Loucy (cell line): Measurements from ENCODE around the gene PUS10.

Experiments
- H2AFZ ChIP-seq: fragments of 200-600 bp; sonication (generic); 2 replicates; pipeline ENCODE4 v1.6.0; 2016; ENCODE audit warnings: antibody characterized with exemption, mild to moderate bottlenecking, low read length, moderate library complexity
- H3F3A ChIP-seq: fragments of 200-600 bp; 2 replicates; pipeline ENCODE4 v1.6.0; 2016; ENCODE audit warnings: antibody characterized with exemption, low read depth, mild to moderate bottlenecking
- H3K27me3 ChIP-seq: fragments of 200-600 bp; sonication (generic); 2 replicates; pipeline ENCODE4 v1.6.1; 2014; ENCODE audit warnings: low read length, mild to moderate bottlenecking; ENCODE audit not compliant: insufficient read depth, poor library complexity, severe bottlenecking
- H3K36me3 ChIP-seq: fragments of 200-600 bp; sonication (generic); 2 replicates; pipeline ENCODE4 v1.6.1; 2016; ENCODE audit warnings: low read length; ENCODE audit not compliant: insufficient read depth
- H3K4me1 ChIP-seq: fragments of 200-600 bp; sonication (generic); 2 replicates; pipeline ENCODE4 v1.5.1; 2014; ENCODE audit warnings: low read length, mild to moderate bottlenecking; ENCODE audit not compliant: insufficient read depth, poor library complexity, severe bottlenecking
- H3K4me2 ChIP-seq: fragments of 200-600 bp; sonication (generic); 2 replicates; pipeline ENCODE4 v1.6.0; 2014; ENCODE audit warnings: antibody characterized with exemption, low read length, low read depth, mild to moderate bottlenecking; ENCODE audit not compliant: poor library complexity, severe bottlenecking
- H3K4me3 ChIP-seq: fragments of 200-600 bp; sonication (generic); 2 replicates; pipeline ENCODE4 v1.5.1; 2014; ENCODE audit warnings: low read length, mild to moderate bottlenecking, mixed read lengths; ENCODE audit not compliant: poor library complexity, severe bottlenecking
- H3K79me2 ChIP-seq: fragments of 200-600 bp; sonication (generic); 2 replicates; pipeline ENCODE4 v1.6.1; 2014; ENCODE audit warnings: low read length; ENCODE audit not compliant: insufficient read depth
- H3K9ac ChIP-seq: fragments of 200-600 bp; sonication (generic); 2 replicates; pipeline ENCODE4 v1.6.0; 2014; ENCODE audit warnings: mild to moderate bottlenecking, low read depth, low read length, moderate library complexity; ENCODE audit not compliant: poor library complexity, severe bottlenecking
- H3K9me2 ChIP-seq: fragments of 200-600 bp; sonication (generic); replicated peaks from 2 replicates; pipeline ENCODE4 v1.6.1; 2016; ENCODE audit warnings: low read depth, low read length, mixed read lengths
- H3K9me3 ChIP-seq: fragments of 200-600 bp; sonication (generic); 2 replicates; pipeline ENCODE4 v1.6.1; 2014; ENCODE audit warnings: mild to moderate bottlenecking, antibody characterized with exemption, low read length, low read depth; ENCODE audit not compliant: insufficient read depth
- H4K20me1 ChIP-seq: fragments of 200-600 bp; sonication (generic); 2 replicates; pipeline ENCODE4 v1.6.0; 2014; ENCODE audit warnings: antibody characterized with exemption, low read length, mild to moderate bottlenecking; ENCODE audit not compliant: insufficient read depth, poor library complexity, severe bottlenecking
- EZH2phosphoT487 ChIP-seq: fragments of 200-600 bp; IDR thresholded peaks from 2 replicates; pipeline ENCODE4 v1.6.1; 2018; ENCODE audit warnings: antibody characterized with exemption, mild to moderate bottlenecking, moderate library complexity, borderline replicate concordance
- TF ChIP-seq, protein P1 (sequence below): fragments of 200-600 bp; sonication (generic); conservative IDR thresholded peaks from 2 replicates; pipeline ENCODE4 v1.5.1; 2014; ENCODE audit warnings: mild to moderate bottlenecking, antibody characterized with exemption, low read length

Gene PUS10

DNA sequence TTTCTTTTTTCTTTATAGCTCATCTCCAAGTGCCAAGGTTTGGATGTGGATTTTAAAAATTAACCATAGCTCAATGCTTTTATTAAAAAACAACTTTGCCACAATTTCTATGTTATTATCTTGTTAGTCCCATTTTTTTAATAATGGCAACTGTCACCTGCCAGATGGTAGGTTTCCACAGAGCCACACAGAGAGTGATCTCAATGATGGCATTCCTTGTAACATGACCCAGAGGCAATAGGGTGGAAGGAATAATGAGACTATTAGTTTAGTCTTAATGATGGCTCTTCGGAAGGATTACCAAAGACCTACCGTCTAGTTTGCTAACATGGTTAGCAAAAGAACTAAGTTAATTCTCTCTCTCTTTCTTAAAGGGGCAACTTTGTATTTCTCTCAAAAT, 72.7 kb downstream of the PUS10 start:
- Histone ChIP-seq H3K36me3 (no peaks in the 10 kb centered on the region), H3K79me2 (no peaks in the 10 kb centered on the region), H4K20me1 (no peaks in the 10 kb centered on the region), H3K9me3 (no peaks in the 10 kb centered on the region), H3K4me2 (no peak overlapping the region), H3K27me3 (no peaks in the 10 kb centered on the region), H2AFZ (no peak overlapping the region), H3F3A (no peaks in the 10 kb centered on the region), H3K9ac (no peak overlapping the region), H3K9me2 (no peaks in the 10 kb centered on the region), H3K4me3 (no peak overlapping the region), H3K4me1 (peaks cover 7% of the 10 kb centered on the region)
- no peak for TF ChIP-seq EZH2phosphoT487
- TF ChIP-seq, protein P1, sequence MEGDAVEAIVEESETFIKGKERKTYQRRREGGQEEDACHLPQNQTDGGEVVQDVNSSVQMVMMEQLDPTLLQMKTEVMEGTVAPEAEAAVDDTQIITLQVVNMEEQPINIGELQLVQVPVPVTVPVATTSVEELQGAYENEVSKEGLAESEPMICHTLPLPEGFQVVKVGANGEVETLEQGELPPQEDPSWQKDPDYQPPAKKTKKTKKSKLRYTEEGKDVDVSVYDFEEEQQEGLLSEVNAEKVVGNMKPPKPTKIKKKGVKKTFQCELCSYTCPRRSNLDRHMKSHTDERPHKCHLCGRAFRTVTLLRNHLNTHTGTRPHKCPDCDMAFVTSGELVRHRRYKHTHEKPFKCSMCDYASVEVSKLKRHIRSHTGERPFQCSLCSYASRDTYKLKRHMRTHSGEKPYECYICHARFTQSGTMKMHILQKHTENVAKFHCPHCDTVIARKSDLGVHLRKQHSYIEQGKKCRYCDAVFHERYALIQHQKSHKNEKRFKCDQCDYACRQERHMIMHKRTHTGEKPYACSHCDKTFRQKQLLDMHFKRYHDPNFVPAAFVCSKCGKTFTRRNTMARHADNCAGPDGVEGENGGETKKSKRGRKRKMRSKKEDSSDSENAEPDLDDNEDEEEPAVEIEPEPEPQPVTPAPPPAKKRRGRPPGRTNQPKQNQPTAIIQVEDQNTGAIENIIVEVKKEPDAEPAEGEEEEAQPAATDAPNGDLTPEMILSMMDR: no peak

DNA sequence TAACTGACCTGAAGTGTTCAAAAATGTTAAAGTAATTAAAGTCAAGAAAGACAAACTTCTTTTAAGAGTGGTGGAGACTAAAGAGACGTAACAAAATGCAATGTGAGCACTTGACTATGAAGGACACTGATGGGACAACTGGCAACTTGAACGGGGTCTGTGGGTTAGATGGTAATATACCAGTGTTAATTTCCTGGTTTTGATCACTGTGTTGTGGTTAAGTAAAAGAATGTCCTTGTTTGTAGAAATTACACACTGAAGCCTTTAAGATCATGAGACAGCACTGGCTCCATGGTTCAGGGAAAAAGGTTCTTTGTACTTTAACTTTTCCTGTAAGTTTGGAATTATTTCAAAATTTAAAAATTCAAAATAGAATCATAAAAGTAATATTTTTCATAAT, 78.4 kb downstream of the PUS10 start:
- H3K36me3 ChIP-seq: no peaks in the 10 kb centered on the region
- H3K4me2 ChIP-seq: no peak overlapping the region
- TF ChIP-seq EZH2phosphoT487: no peak
- TF ChIP-seq, protein P1: no peak
- H3F3A ChIP-seq: no peaks in the 10 kb centered on the region
- no peaks in the 10 kb centered on the region for H3K27me3 ChIP-seq
- H2AFZ ChIP-seq: no peak overlapping the region
- no peak overlapping the region for H3K9ac ChIP-seq
- H3K79me2 ChIP-seq: no peaks in the 10 kb centered on the region
- peaks cover 18% of the 10 kb centered on the region for H3K4me1 ChIP-seq
- H3K9me2 ChIP-seq: no peaks in the 10 kb centered on the region
- H3K9me3 ChIP-seq: no peaks in the 10 kb centered on the region
- no peaks in the 10 kb centered on the region for H4K20me1 ChIP-seq
- no peak overlapping the region for H3K4me3 ChIP-seq

DNA sequence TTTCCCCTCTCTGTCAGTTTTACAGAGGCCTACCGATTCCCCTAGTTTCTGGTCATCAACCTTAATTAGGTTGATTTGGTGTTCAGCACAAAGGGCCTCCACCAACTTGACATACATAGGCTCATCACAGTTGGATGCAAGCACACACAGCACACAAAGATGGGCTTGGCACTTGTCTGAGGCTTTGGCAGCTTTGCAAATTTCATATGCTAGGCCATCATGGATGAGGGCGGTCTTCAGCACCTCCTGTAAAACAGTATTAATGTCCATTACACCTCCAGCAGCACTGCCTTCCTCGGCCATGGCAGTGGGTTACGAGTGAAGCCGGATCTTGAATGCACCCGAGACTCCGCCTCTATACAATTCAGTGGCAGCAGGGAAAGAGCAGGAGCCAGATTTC, 79.8 kb downstream of the PUS10 start:
- H2AFZ ChIP-seq: no peak overlapping the region
- H3K4me3 ChIP-seq: no peak overlapping the region
- no peaks in the 10 kb centered on the region for H3K27me3 ChIP-seq
- H3K9me2 ChIP-seq: no peaks in the 10 kb centered on the region
- no peaks in the 10 kb centered on the region for H3K79me2 ChIP-seq
- TF ChIP-seq, protein P1: no peak
- no peak for TF ChIP-seq EZH2phosphoT487
- H3F3A ChIP-seq: no peaks in the 10 kb centered on the region
- no peaks in the 10 kb centered on the region for H4K20me1 ChIP-seq
- no peaks in the 10 kb centered on the region for H3K36me3 ChIP-seq
- H3K9ac ChIP-seq: no peak overlapping the region
- H3K4me1 ChIP-seq: peaks cover 18% of the 10 kb centered on the region
- H3K4me2 ChIP-seq: no peak overlapping the region
- H3K9me3 ChIP-seq: no peaks in the 10 kb centered on the region
